RWPE2 (cell line): Measurements from ENCODE around the gene ACTL10.

Experiments
- ATAC-seq: fragments of 200-7000 bp; cut with Tn5 transposase; 3 replicates; pipeline ENCODE4 v1.9.1; 2021; ENCODE audit warnings: low read depth
- DNase-seq: peaks from one replicate; pipeline ENCODE4 v3.0.0-alpha.2; 2020; ENCODE audit warnings: low spot score
- H3K27ac ChIP-seq: fragments of 450-650 bp; 2 replicates; pipeline ENCODE4 v1.5.1; 2017; ENCODE audit warnings: mild to moderate bottlenecking; ENCODE audit not compliant: poor library complexity, severe bottlenecking
- H3K27me3 ChIP-seq: fragments of 250-450 bp; sonication (Bioruptor Pico); 2 replicates; pipeline ENCODE4 v1.5.1; 2021; ENCODE audit warnings: mild to moderate bottlenecking, moderate library complexity; ENCODE audit not compliant: insufficient read depth, poor library complexity, severe bottlenecking
- H3K36me3 ChIP-seq: fragments of 250-450 bp; sonication (Bioruptor Pico); 2 replicates; pipeline ENCODE4 v1.5.1; 2020; ENCODE audit warnings: low read depth, mild to moderate bottlenecking, moderate library complexity
- H3K4me1 ChIP-seq: fragments of 250-450 bp; sonication (Bioruptor Pico); 2 replicates; pipeline ENCODE4 v1.5.1; 2021; ENCODE audit warnings: mild to moderate bottlenecking, moderate library complexity; ENCODE audit not compliant: insufficient read depth, poor library complexity, severe bottlenecking
- H3K4me3 ChIP-seq: fragments of 250-450 bp; sonication (Bioruptor Pico); 2 replicates; pipeline ENCODE4 v1.5.1; 2021; ENCODE audit warnings: mild to moderate bottlenecking, moderate library complexity; ENCODE audit not compliant: severe bottlenecking
- H3K9me3 ChIP-seq: fragments of 250-450 bp; sonication (Bioruptor Pico); 2 replicates; pipeline ENCODE4 v1.5.1; 2021; ENCODE audit warnings: mild to moderate bottlenecking, moderate library complexity; ENCODE audit not compliant: severe bottlenecking
- TF ChIP-seq, protein P1 (sequence below): fragments of 450-650 bp; IDR thresholded peaks from one replicate; pipeline ENCODE4 v1.5.1; 2017; ENCODE audit warnings: mild to moderate bottlenecking, moderate library complexity; ENCODE audit not compliant: poor library complexity, severe bottlenecking

The ACTL10 gene

DNA sequence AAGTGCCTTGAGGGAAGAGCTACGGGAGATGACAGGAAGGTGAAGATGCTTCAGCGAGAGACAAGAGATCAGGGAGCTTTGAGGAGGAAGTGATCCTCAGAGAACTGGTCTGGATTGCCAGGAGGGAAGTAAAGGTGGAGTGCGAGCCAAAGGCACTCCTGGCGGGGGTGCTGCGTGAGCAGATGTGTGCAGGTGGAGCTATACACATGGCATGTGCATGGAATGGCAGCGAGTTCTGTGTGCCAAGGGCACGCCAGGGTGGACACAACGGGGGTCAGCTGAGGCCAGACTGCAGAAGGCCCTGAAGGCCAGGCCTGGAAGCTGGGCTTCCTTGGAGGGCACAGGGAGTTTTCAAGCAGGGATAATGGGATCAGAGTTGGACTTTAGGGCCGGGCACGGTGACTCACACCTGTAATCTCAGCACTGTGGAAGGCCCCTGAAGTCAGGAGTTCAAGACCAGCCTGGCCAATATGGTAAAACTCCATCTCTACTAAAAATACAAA is 47.2 kb downstream of the ACTL10 start:
- TF ChIP-seq, protein P1, sequence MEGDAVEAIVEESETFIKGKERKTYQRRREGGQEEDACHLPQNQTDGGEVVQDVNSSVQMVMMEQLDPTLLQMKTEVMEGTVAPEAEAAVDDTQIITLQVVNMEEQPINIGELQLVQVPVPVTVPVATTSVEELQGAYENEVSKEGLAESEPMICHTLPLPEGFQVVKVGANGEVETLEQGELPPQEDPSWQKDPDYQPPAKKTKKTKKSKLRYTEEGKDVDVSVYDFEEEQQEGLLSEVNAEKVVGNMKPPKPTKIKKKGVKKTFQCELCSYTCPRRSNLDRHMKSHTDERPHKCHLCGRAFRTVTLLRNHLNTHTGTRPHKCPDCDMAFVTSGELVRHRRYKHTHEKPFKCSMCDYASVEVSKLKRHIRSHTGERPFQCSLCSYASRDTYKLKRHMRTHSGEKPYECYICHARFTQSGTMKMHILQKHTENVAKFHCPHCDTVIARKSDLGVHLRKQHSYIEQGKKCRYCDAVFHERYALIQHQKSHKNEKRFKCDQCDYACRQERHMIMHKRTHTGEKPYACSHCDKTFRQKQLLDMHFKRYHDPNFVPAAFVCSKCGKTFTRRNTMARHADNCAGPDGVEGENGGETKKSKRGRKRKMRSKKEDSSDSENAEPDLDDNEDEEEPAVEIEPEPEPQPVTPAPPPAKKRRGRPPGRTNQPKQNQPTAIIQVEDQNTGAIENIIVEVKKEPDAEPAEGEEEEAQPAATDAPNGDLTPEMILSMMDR = no peak
- Histone ChIP-seq H3K36me3 (peaks cover 27% of the 10 kb centered on the region), H3K27me3 (no peaks in the 10 kb centered on the region), H3K27ac (no peak overlapping the region), H3K4me1 (no peaks in the 10 kb centered on the region), H3K9me3 (no peaks in the 10 kb centered on the region), H3K4me3 (no peak overlapping the region)
- DNase-seq (no peak), ATAC-seq (no peak)

DNA sequence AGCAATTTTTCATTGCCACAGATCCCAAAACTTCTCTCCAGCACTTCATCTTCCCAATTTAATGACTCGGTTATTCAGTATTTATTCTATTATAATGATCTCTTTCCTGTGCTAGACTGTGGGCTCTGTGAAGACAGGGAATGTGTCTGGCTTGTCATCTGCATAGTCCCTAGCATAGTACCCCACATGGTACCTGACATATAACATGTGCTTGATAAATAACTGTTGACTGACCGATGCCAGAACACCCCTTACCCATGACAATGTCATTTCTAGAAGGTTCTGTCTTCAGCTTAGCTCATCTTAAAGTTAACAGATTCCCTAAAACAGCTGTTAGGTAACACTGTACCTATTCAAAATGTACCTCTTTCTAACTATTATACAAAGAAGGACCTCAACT is 49.8 kb downstream of the ACTL10 start:
- Histone ChIP-seq H3K9me3 (no peaks in the 10 kb centered on the region), H3K36me3 (peaks cover 18% of the 10 kb centered on the region), H3K27me3 (no peaks in the 10 kb centered on the region), H3K4me3 (no peak overlapping the region), H3K27ac (no peak overlapping the region), H3K4me1 (no peaks in the 10 kb centered on the region)
- TF ChIP-seq, protein P1 = no peak
- DNase-seq = no peak
- ATAC-seq = no peak
